Subcutaneous adipose tissue (tissue), 4 donors: ENCODE results near the gene FBLN2. TPM values are rescaled to one million over a fixed set of nuclear protein-coding genes. Genes with fewer than 3 reads are reported as not detected.

Experiments
- total RNA-seq, 4 donors: library from RNA; depleted of rRNA; stranded (reverse); fragments of >200 nt; gene quantifications; one replicate each; pipeline ENCODE4 v1.1.0, GENCODE V29; 2016
- TF ChIP-seq, protein P1 (sequence below): fragments of 450-650 bp; IDR thresholded peaks from one replicate; pipeline ENCODE4 v1.5.1; 2016; ENCODE audit warnings: low read depth, mild to moderate bottlenecking, control low read depth, antibody characterized with exemption, moderate library complexity

The FBLN2 gene
- total RNA-seq, 4 donors from 2014 or later = 215 to 456 (median 410) TPM

DNA sequence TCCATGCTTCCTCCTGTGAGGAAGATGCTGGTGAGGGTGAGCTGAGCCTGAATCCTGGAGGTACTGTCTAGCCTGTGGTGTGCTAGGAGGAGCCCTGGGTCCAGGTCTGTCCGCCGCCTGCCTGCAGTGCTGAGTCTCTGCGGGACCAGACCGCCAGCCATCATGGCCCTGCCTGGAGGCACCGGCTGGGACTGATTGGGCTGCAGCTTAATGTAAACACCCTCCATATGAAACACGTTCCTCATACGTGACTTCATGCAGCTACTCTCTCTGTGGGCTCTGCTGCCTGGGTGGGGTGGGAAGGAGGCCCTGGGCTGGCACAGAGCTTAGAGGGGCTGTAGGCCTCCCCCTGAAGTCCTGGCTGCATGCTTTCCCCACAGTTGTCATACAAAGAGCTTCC is 67.4 kb downstream of the FBLN2 start:
- TF ChIP-seq, protein P1, sequence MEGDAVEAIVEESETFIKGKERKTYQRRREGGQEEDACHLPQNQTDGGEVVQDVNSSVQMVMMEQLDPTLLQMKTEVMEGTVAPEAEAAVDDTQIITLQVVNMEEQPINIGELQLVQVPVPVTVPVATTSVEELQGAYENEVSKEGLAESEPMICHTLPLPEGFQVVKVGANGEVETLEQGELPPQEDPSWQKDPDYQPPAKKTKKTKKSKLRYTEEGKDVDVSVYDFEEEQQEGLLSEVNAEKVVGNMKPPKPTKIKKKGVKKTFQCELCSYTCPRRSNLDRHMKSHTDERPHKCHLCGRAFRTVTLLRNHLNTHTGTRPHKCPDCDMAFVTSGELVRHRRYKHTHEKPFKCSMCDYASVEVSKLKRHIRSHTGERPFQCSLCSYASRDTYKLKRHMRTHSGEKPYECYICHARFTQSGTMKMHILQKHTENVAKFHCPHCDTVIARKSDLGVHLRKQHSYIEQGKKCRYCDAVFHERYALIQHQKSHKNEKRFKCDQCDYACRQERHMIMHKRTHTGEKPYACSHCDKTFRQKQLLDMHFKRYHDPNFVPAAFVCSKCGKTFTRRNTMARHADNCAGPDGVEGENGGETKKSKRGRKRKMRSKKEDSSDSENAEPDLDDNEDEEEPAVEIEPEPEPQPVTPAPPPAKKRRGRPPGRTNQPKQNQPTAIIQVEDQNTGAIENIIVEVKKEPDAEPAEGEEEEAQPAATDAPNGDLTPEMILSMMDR = no peak

DNA sequence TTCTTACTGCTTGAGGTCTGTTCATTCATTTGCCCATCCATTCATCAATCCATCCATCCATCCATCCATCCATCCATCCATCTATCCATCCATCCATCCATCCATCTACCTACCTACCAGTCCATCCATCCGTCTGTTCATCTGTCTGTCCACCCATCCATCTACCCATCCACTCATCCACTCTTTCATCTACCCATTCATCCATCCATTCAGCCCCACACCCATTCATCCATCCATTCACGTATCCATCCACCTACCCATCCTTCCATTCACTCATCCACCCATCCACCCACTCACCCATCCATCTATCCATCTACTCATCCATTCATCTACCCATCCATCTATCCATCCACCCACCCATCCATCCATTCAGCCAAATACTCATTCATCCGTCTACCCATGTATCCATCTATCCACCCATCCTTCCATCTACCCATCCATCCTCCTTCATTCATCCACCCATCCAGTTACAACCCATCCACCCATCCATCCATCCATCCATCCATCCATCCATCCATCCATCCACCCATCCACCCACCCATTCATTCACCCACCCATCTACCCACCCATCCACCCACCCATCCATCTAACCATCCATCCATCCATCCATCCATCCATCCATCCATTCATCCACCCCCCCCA is 68.3 kb downstream of the FBLN2 start:
- TF ChIP-seq, protein P1 = no peak

DNA sequence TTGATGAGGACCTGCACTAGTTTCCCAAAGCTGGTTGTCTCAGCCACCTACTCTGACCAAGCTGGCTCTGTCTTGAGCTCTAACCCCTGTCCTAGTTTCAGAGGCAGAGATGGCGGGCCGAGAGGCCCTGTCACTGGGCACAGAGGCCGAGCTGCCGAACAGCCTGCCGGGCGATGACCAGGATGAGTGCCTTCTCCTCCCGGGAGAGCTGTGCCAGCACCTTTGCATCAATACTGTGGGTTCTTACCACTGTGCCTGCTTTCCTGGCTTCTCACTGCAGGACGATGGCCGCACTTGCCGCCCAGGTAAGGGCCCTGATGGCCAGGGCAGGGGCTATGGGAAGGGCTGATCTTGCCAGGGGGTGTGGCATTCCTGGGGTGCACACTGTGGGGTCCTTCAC is 69.1 kb downstream of the FBLN2 start:
- TF ChIP-seq, protein P1 = no peak

DNA sequence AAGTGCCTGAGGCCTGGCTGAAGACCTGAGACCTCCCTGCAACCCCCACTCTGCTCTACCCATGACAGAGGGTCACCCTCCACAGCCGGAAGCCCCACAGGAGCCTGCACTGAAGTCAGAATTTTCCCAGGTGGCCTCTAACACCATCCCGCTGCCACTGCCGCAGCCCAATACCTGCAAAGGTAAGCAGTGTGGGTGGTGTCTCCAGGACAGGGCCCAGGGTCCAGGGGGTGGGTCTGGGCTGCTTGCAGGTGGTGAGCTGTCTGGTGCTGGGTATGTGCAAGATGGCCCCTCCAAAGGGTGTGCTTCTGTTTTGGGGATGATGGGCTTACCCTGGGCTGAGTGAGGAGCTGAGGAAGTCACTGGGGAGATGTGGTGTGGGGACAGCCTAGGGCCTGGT is 69.9 kb downstream of the FBLN2 start:
- TF ChIP-seq, protein P1 = no peak

DNA sequence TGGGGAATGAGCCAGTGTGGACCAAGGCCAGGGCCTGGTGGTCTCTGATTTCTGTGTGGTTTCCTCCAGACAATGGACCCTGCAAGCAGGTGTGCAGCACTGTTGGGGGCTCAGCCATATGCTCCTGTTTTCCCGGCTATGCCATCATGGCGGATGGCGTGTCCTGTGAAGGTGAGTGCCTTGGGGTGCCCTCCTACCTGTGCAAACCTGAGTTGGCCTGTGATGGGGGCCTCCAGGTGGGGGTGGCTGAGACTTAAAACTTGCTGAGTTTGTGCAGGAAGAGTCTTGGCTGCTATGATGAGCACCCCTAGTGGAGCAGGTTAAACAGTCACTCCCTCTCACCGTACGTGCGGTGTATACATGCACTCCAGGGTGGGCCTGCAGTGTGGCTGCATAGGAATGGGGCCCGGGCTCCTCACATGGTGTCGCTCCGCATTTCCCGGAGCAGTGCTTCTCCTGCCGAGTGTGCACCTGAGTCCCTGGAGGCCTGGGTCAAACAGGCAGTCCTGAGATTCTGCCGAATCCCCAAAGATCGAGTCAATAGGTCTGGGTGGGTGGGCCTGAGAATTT is 70.8 kb downstream of the FBLN2 start:
- TF ChIP-seq, protein P1 = no peak

DNA sequence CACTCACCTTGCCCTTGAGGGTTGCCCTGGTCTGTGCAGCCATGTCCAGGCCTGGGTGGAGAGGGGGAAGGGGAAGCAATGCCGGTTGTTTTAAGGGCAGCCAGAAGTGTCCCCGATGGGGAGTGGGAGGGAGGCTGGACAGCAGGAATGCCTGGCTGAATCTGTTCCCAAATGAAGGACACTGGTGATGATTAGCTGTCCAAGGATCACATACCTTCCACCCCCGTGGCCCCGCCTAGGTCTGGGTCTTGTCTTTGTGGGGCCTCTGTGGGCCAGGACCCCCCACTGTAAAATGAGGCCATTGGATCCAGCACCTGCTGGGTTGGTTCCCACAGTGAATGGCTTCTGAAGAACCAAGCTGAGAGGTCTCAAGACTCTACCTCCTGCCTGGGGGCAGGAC is 71.4 kb downstream of the FBLN2 start:
- TF ChIP-seq, protein P1 = no peak

DNA sequence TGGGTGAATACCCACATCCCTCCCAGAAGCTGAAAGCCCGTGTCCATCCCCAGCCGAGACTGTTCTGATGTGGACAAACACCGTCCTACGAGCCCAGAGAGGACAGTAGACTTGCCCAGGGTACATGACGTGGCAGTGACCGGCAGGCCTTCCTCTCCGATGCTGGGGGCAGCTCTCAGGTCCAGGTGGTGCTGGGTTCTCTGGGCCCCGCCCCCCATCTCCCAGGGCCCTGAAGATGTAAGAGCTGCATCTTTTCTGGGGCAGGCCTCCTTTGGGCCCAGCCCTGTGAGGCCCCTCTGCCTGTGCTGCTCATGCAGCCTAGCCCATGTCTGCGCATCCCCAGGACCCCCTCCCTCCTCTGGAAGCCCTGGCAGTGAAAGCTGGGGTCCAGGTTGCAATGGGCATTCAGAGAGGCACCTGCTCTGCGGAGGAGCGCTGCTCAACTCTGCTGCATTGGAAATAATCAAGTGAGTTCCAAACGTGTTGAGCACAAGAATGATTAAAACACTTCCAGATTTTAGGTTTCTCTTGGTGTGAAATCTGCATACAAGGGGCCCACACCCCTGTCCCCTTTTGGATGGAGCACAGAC is 71.9 kb downstream of the FBLN2 start:
- TF ChIP-seq, protein P1 = no peak
